HG03097 (cell line): ENCODE measurements around the gene SYTL2.

Experiments
- ATAC-seq: cut with Tn5 transposase; IDR thresholded peaks from one replicate; pipeline ENCODE4 v1.9.1; 2021; ENCODE audit not compliant: unreplicated experiment, low FRiP score

Gene SYTL2

GRCh38 chr11:85767246-85767945 lies 43.5 kb downstream of the SYTL2 start:
- no peak for ATAC-seq

- ATAC-seq, result no peak
Observed at GRCh38 chr11:85766721-85767161, 44.2 kb downstream of the SYTL2 start.

GRCh38 chr11:85764796-85765195 lies 46.1 kb downstream of the SYTL2 start:
- ATAC-seq, result no peak

GRCh38 chr11:85762226-85762625 lies 48.7 kb downstream of the SYTL2 start:
- no peak for ATAC-seq

- no peak for ATAC-seq
Observed at GRCh38 chr11:85759915-85760314, 51.0 kb downstream of the SYTL2 start.

GRCh38 chr11:85758480-85759039 lies 52.4 kb downstream of the SYTL2 start:
- no peak for ATAC-seq

- ATAC-seq, result no peak
Observed at GRCh38 chr11:85758026-85758425, 52.9 kb downstream of the SYTL2 start.

GRCh38 chr11:85756401-85757200 lies 54.3 kb downstream of the SYTL2 start:
- no peak for ATAC-seq

- ATAC-seq, result no peak
Observed at GRCh38 chr11:85755701-85756100, 55.2 kb downstream of the SYTL2 start.

- ATAC-seq, result no peak
Observed at GRCh38 chr11:85755285-85755684, 55.7 kb downstream of the SYTL2 start.

GRCh38 chr11:85752890-85753581 lies 57.9 kb downstream of the SYTL2 start:
- ATAC-seq, result no peak

- ATAC-seq, result no peak
Observed at GRCh38 chr11:85752201-85752889, 58.6 kb downstream of the SYTL2 start.

- no peak for ATAC-seq
Observed at GRCh38 chr11:85751724-85752123, 59.2 kb downstream of the SYTL2 start.

GRCh38 chr11:85750646-85751045 lies 60.3 kb downstream of the SYTL2 start:
- no peak for ATAC-seq

- no peak for ATAC-seq
Observed at GRCh38 chr11:85749884-85750283, 61.1 kb downstream of the SYTL2 start.

- ATAC-seq, result no peak
Observed at GRCh38 chr11:85749287-85749834, 61.6 kb downstream of the SYTL2 start.

GRCh38 chr11:85748455-85748891 lies 62.5 kb downstream of the SYTL2 start:
- ATAC-seq, result no peak

GRCh38 chr11:85746670-85747069 lies 64.3 kb downstream of the SYTL2 start:
- no peak for ATAC-seq

GRCh38 chr11:85745626-85746025 lies 65.3 kb downstream of the SYTL2 start:
- no peak for ATAC-seq

- ATAC-seq, result no peak
Observed at GRCh38 chr11:85742873-85743275, 68.1 kb downstream of the SYTL2 start.
